ENCODE results near the gene CYP3A5. TPM values are rescaled to one million over a fixed set of nuclear protein-coding genes. Genes with fewer than 3 reads are reported as not detected.

CYP3A5 gene
- total and polyA plus RNA-seq, 2 of the 4 experiments (the other 2 are of a cell fraction) = not detected

GRCh38 chr7:99677648-99678045, 2.1 kb downstream of the CYP3A5 start:
- DNase-seq (no peak), ATAC-seq (ENCODE audit: low read depth) (no peak)
- intact Hi-C loops (cut with micrococcal nuclease) = no loop called here
- H4K91ac ChIP-seq (ENCODE audit: insufficient read depth, low read depth, low read length) = no peak overlapping the region
- no peak overlapping the region for H2BK15ac ChIP-seq (ENCODE audit: low read depth, low read length)
- no peak overlapping the region for H3K9ac ChIP-seq (ENCODE audit: low read depth, low read length)
- WGBS, 2 experiments (ENCODE audit: extremely low coverage in 2 of 2, insufficient read length in 1 of 2) = no CpG with 5 or more reads among the region's 2 CpGs
- H2AFZ ChIP-seq (replicated peaks; ENCODE audit: low read length, poor library complexity) = no peak overlapping the region
- H3K4me1 ChIP-seq (ENCODE audit: control insufficient read depth, insufficient read depth, low read length) = no peaks in the 10 kb centered on the region
- ChIA-PET POLR2A (ENCODE audit: unreplicated experiment) (no interaction called here), CTCF (no interaction called here)
- no peaks in the 10 kb centered on the region for H4K20me1 ChIP-seq (ENCODE audit: insufficient read depth, low read length)
- H3K36me3 ChIP-seq (ENCODE audit: control insufficient read depth, insufficient read depth, low read length) = no peaks in the 10 kb centered on the region
- dilution Hi-C loops (cut with HindIII; ENCODE audit: low sequenced_read_pairs, unreplicated experiment) = no loop called here
- BruUV-seq (replicated peaks) = no TSS peak
- H3K14ac ChIP-seq (replicated peaks; ENCODE audit: low read depth, low read length) = no peak overlapping the region
- no peaks in the 10 kb centered on the region; the same call in 1 of the 2 replicates for H3K9me1 ChIP-seq (ENCODE audit: insufficient read depth, low read length)
- H2AK9ac ChIP-seq (replicated peaks; ENCODE audit: low read depth, low read length, poor library complexity) = no peak overlapping the region
- in situ Hi-C loops (cut with MboI; ENCODE audit: low sequenced_read_pairs) = no loop called here
- H2BK20ac ChIP-seq (ENCODE audit: low read depth, low read length) = no peak overlapping the region
- H3K18ac ChIP-seq (ENCODE audit: low read depth, low read length) = no peak overlapping the region
- no peak overlapping the region for H3K4me3 ChIP-seq (ENCODE audit: insufficient read depth, low read depth, low read length)
- H3K4me2 ChIP-seq (ENCODE audit: low read depth, low read length) = no peak overlapping the region
- H2BK5ac ChIP-seq (ENCODE audit: low read depth, low read length, poor library complexity, severe bottlenecking) = no peak overlapping the region
- H3K9me3 ChIP-seq (ENCODE audit: control insufficient read depth, insufficient read depth, low read length) = no peaks in the 10 kb centered on the region
- no peak overlapping the region for H2BK120ac ChIP-seq (ENCODE audit: low read depth, low read length)
- H4K8ac ChIP-seq (ENCODE audit: low read depth in 2 of 2, low read length in 2 of 2) = no peak overlapping the region
- H3K27ac ChIP-seq (ENCODE audit: insufficient read depth, low read length) = no peak overlapping the region
- H4K5ac ChIP-seq (ENCODE audit: low read depth, low read length) = no peak overlapping the region
- TF ChIP-seq MXI1 (IDR thresholded peaks at IDR 0.05; ENCODE audit: borderline replicate concordance, low read depth, low read length) (no peak), MAZ (IDR thresholded peaks at IDR 0.05; ENCODE audit: borderline replicate concordance, low read depth, low read length) (no peak), CEBPB (IDR thresholded peaks at IDR 0.05; ENCODE audit: low read depth, low read length) (no peak)
- TF ChIP-seq, protein P1, sequence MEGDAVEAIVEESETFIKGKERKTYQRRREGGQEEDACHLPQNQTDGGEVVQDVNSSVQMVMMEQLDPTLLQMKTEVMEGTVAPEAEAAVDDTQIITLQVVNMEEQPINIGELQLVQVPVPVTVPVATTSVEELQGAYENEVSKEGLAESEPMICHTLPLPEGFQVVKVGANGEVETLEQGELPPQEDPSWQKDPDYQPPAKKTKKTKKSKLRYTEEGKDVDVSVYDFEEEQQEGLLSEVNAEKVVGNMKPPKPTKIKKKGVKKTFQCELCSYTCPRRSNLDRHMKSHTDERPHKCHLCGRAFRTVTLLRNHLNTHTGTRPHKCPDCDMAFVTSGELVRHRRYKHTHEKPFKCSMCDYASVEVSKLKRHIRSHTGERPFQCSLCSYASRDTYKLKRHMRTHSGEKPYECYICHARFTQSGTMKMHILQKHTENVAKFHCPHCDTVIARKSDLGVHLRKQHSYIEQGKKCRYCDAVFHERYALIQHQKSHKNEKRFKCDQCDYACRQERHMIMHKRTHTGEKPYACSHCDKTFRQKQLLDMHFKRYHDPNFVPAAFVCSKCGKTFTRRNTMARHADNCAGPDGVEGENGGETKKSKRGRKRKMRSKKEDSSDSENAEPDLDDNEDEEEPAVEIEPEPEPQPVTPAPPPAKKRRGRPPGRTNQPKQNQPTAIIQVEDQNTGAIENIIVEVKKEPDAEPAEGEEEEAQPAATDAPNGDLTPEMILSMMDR (conservative IDR thresholded peaks at IDR 0.05; ENCODE audit: low read depth, low read length) = no peak
- TF ChIP-seq, protein P2, sequence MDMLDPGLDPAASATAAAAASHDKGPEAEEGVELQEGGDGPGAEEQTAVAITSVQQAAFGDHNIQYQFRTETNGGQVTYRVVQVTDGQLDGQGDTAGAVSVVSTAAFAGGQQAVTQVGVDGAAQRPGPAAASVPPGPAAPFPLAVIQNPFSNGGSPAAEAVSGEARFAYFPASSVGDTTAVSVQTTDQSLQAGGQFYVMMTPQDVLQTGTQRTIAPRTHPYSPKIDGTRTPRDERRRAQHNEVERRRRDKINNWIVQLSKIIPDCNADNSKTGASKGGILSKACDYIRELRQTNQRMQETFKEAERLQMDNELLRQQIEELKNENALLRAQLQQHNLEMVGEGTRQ (IDR thresholded peaks at IDR 0.05; ENCODE audit: low read depth, low read length) = no peak
- H2AK5ac ChIP-seq (ENCODE audit: low read depth, low read length) = no peak overlapping the region
- H3K56ac ChIP-seq (ENCODE audit: extremely low read depth, insufficient read depth, low read length) = no peak overlapping the region
- no peak overlapping the region for H3K4ac ChIP-seq (ENCODE audit: low read depth, low read length)
- no peaks in the 10 kb centered on the region; the same call in 1 of the 2 replicates for H3K27me3 ChIP-seq (ENCODE audit: control insufficient read depth, insufficient read depth, low read length)
- H3K23ac ChIP-seq (ENCODE audit: low read depth, low read length) = no peak overlapping the region
- no peaks in the 10 kb centered on the region for H3K79me1 ChIP-seq (ENCODE audit: low read depth in 1 of 2, low read length in 2 of 2)

Measured in IMR-90 (cell line).